ENCODE results near the gene ERC2.
"Not testable (repeated sequence)": the region's sequence is repeated elsewhere in the genome, so short reads cannot be mapped to it uniquely, and the experiment has no call there.

The ERC2 gene

DNA sequence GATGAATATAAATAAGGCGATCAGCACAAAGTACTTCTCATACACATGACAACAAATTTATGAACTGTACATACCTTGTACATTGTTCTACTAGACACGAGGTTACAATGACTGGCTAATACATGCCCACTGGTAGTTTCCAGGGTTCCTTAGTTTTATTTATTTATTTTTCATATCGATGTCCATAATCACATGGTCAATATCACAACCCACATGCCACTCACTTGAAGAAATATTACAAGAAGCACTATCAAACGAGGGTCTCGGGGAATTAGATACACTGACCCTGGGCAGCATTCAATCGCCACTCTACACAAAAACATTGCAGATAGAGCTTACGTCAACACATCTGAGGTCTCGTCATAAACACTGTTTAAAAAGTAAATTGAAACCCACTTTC lies 959.9 kb downstream of the ERC2 start:
- H3K4me3 ChIP-seq (ENCODE audit: insufficient read depth, low read length, poor library complexity, severe bottlenecking): no peak overlapping the region
- no peaks in the 10 kb centered on the region for H3F3A ChIP-seq (ENCODE audit: insufficient read depth)
- no peaks in the 10 kb centered on the region for H4K20me1 ChIP-seq (ENCODE audit: low read depth, low read length)
- no peaks in the 10 kb centered on the region for H3K9me2 ChIP-seq (replicated peaks; ENCODE audit: insufficient read depth, low read length)
- H3K36me3 ChIP-seq (ENCODE audit: low read length): no peaks in the 10 kb centered on the region
- H3K9ac ChIP-seq (ENCODE audit: low read length): no peak overlapping the region
- no peaks in the 10 kb centered on the region for H3K9me3 ChIP-seq (ENCODE audit: insufficient read depth, low read length)
- no peak overlapping the region for H3K4me2 ChIP-seq (ENCODE audit: low read depth, low read length, poor library complexity, severe bottlenecking)
- no peak overlapping the region for H3K27ac ChIP-seq (ENCODE audit: low read depth, low read length)
- no peak for TF ChIP-seq EZH2phosphoT487 (conservative IDR thresholded peaks at IDR 0.05; ENCODE audit: low read length)
- TF ChIP-seq, protein P1, sequence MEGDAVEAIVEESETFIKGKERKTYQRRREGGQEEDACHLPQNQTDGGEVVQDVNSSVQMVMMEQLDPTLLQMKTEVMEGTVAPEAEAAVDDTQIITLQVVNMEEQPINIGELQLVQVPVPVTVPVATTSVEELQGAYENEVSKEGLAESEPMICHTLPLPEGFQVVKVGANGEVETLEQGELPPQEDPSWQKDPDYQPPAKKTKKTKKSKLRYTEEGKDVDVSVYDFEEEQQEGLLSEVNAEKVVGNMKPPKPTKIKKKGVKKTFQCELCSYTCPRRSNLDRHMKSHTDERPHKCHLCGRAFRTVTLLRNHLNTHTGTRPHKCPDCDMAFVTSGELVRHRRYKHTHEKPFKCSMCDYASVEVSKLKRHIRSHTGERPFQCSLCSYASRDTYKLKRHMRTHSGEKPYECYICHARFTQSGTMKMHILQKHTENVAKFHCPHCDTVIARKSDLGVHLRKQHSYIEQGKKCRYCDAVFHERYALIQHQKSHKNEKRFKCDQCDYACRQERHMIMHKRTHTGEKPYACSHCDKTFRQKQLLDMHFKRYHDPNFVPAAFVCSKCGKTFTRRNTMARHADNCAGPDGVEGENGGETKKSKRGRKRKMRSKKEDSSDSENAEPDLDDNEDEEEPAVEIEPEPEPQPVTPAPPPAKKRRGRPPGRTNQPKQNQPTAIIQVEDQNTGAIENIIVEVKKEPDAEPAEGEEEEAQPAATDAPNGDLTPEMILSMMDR (IDR thresholded peaks at IDR 0.05; ENCODE audit: insufficient read depth, low read length, poor library complexity, severe bottlenecking): no peak
- no peak overlapping the region for H2AFZ ChIP-seq (ENCODE audit: low read depth, low read length, severe bottlenecking)
- H3K27me3 ChIP-seq (ENCODE audit: low read length): no peaks in the 10 kb centered on the region; the same call in 1 of the 2 replicates
- H3K79me2 ChIP-seq (ENCODE audit: insufficient read depth, low read length): no peaks in the 10 kb centered on the region

DNA sequence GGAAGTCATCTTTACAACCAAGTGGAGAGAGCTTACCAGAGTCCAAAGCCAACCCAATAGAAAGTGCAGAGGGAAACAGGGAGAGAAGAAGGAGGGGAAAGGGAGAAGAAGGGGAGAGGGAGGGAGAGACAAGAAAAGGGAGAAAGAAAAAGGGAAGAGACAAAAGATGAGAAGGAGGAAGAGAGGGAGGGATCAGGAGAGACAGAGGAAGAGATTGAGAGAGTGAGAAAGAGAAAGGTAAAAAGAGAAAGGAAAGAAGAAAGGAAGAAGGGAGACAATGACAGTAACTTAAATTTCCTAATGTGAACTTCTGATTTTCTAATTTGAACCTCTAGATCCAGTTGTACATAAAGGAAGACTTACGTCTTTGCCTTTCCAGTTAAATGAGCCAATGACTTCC lies 960.5 kb downstream of the ERC2 start:
- no peaks in the 10 kb centered on the region; the same call in 1 of the 2 replicates for H3K27me3 ChIP-seq (ENCODE audit: low read length)
- H3F3A ChIP-seq (ENCODE audit: insufficient read depth): no peaks in the 10 kb centered on the region
- H3K36me3 ChIP-seq (ENCODE audit: low read length): no peaks in the 10 kb centered on the region
- no peak overlapping the region for H2AFZ ChIP-seq (ENCODE audit: low read depth, low read length, severe bottlenecking)
- H3K4me2 ChIP-seq (ENCODE audit: low read depth, low read length, poor library complexity, severe bottlenecking): no peak overlapping the region
- H3K9ac ChIP-seq (ENCODE audit: low read length): no peak overlapping the region
- no peak overlapping the region for H3K27ac ChIP-seq (ENCODE audit: low read depth, low read length)
- no peaks in the 10 kb centered on the region for H4K20me1 ChIP-seq (ENCODE audit: low read depth, low read length)
- no peak overlapping the region for H3K4me3 ChIP-seq (ENCODE audit: insufficient read depth, low read length, poor library complexity, severe bottlenecking)
- no peaks in the 10 kb centered on the region for H3K9me2 ChIP-seq (replicated peaks; ENCODE audit: insufficient read depth, low read length)
- H3K79me2 ChIP-seq (ENCODE audit: insufficient read depth, low read length): no peaks in the 10 kb centered on the region
- no peak for TF ChIP-seq EZH2phosphoT487 (conservative IDR thresholded peaks at IDR 0.05; ENCODE audit: low read length)
- TF ChIP-seq, protein P1 (IDR thresholded peaks at IDR 0.05; ENCODE audit: insufficient read depth, low read length, poor library complexity, severe bottlenecking): no peak
- H3K9me3 ChIP-seq (ENCODE audit: insufficient read depth, low read length): no peaks in the 10 kb centered on the region

DNA sequence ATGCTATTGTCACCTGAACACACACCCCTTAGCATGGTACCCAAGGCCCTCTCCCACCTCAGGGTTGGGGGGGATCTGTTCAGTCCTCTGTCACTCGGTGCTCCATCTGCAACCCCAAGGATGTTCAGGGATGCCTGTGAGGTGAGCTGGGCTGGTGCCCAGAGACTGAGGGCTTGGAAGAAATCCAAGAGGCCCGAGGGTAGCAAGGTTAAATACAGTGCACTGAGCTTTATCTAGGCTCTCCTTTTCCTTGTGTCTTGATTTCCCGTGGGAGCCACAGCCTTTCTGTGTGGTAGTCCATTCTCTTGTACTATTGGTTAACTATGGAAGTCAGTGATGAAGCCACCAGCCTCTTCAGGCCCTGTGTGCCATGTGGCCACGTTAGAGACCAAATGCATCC lies 962.5 kb downstream of the ERC2 start:
- Histone ChIP-seq H3F3A (ENCODE audit: insufficient read depth) (no peaks in the 10 kb centered on the region), H3K36me3 (ENCODE audit: low read length) (no peaks in the 10 kb centered on the region), H3K9ac (ENCODE audit: low read length) (no peak overlapping the region), H3K4me3 (ENCODE audit: insufficient read depth, low read length, poor library complexity, severe bottlenecking) (no peak overlapping the region), H4K20me1 (ENCODE audit: low read depth, low read length) (no peaks in the 10 kb centered on the region), H3K9me2 (replicated peaks; ENCODE audit: insufficient read depth, low read length) (no peaks in the 10 kb centered on the region), H3K4me2 (ENCODE audit: low read depth, low read length, poor library complexity, severe bottlenecking) (no peak overlapping the region), H3K9me3 (ENCODE audit: insufficient read depth, low read length) (no peaks in the 10 kb centered on the region), H2AFZ (ENCODE audit: low read depth, low read length, severe bottlenecking) (no peak overlapping the region), H3K27ac (ENCODE audit: low read depth, low read length) (no peak overlapping the region), H3K27me3 (ENCODE audit: low read length) (no peaks in the 10 kb centered on the region), H3K79me2 (ENCODE audit: insufficient read depth, low read length) (no peaks in the 10 kb centered on the region)
- TF ChIP-seq EZH2phosphoT487 (conservative IDR thresholded peaks at IDR 0.05; ENCODE audit: low read length): no peak
- TF ChIP-seq, protein P1 (IDR thresholded peaks at IDR 0.05; ENCODE audit: insufficient read depth, low read length, poor library complexity, severe bottlenecking): no peak

DNA sequence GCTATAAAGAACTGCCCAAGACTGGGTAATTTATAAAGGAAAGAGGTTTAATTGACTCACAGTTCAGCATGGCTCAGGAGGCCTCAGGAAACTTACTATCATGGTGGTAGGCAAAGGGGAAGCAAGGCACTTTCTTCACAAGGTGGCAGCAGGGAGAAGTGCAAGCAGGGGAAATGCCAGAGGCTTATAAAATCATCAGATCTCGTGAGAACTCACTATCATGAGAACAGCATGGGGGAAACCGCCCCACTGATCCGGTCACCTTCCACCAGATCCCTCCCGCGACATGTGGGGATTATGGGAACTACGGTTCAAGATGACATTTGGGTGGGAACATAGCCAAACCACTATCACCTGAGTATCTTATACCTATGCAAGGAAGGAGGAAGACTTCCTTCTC lies 963.2 kb downstream of the ERC2 start:
- not testable (repeated sequence) for H3K9me3 ChIP-seq (ENCODE audit: insufficient read depth, low read length); H3K9ac ChIP-seq (ENCODE audit: low read length); H3F3A ChIP-seq (ENCODE audit: insufficient read depth); H4K20me1 ChIP-seq (ENCODE audit: low read depth, low read length); H3K9me2 ChIP-seq (replicated peaks; ENCODE audit: insufficient read depth, low read length); H2AFZ ChIP-seq (ENCODE audit: low read depth, low read length, severe bottlenecking); H3K4me2 ChIP-seq (ENCODE audit: low read depth, low read length, poor library complexity, severe bottlenecking); H3K27me3 ChIP-seq (ENCODE audit: low read length); H3K36me3 ChIP-seq (ENCODE audit: low read length); H3K4me3 ChIP-seq (ENCODE audit: insufficient read depth, low read length, poor library complexity, severe bottlenecking); H3K27ac ChIP-seq (ENCODE audit: low read depth, low read length); H3K79me2 ChIP-seq (ENCODE audit: insufficient read depth, low read length)

Data from SU-DHL-6 (cell line).